Spleen (tissue), 3 donors: ENCODE data around the gene FRAT2.

ENCODE experiments used
- POLR2A ChIP-seq, 3 donors: fragments of 450-650 bp; IDR thresholded peaks; one replicate each; pipeline ENCODE4 v1.5.1; 2017; ENCODE audit warnings: antibody characterized with exemption in 3 of 3, mild to moderate bottlenecking in 1 of 3
- POLR2AphosphoS5 ChIP-seq, 3 donors: sonication (generic); formaldehyde crosslinking; IDR thresholded peaks; one replicate each; pipeline ENCODE4 v1.5.1; 2017; ENCODE audit warnings: antibody characterized with exemption in 3 of 3

DNA sequence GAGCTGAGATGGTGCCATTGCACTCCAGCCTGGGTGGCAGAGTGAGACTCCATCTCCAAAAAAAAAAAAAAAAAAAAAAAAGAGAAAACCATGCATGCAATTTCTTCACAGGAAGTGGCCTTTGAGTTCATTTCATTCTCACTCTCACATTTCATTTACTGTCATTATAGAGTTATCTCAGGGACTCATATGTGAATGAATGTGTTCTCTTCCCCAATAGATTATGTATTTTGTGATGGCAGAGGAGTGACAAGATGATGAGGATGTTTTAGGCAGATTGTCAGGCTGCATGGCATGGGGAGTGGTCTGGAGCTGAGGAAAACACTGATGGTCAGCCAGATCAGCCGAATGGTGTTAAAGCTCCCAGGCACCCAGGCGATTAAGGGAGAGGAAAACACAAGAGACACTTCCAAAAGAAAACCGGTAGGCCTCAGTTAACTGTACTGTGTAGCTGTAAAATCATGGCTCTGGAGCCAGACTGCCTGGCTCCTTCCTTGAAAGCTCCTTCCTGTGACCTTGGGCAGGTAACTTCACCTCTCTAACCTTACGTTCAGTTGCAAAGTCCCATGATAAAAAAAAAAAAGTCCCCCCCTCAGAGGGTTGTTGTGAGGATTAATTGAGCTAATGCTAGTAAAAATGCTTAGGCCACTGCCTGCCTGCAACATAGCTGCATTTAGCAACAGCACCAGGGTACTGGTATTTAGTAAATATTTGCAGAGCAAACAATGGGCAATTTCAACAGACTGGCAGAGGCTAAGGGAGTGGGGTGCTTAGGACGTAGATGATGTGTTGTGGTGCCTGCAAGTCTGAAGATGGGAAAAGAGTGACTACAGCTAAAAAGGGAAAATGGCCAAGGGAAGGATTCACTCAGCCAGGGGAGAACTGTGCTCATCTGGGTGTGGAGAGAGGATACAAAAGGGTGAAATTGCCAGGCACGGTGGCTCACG, 6.9 kb downstream of the FRAT2 start:
- TF ChIP-seq POLR2A (IDR thresholded peaks at IDR 0.05) (no peak), POLR2AphosphoS5 (IDR thresholded peaks at IDR 0.05) (no peak)
